ENCODE data around the gene MKX. TPM values are rescaled to one million over a fixed set of nuclear protein-coding genes. Genes with fewer than 3 reads are reported as not detected.

The MKX gene
- polyA plus RNA-seq, 2 of the 4 experiments (the other 2 are of a cell fraction): 0.03 TPM; not detected in 1

DNA sequence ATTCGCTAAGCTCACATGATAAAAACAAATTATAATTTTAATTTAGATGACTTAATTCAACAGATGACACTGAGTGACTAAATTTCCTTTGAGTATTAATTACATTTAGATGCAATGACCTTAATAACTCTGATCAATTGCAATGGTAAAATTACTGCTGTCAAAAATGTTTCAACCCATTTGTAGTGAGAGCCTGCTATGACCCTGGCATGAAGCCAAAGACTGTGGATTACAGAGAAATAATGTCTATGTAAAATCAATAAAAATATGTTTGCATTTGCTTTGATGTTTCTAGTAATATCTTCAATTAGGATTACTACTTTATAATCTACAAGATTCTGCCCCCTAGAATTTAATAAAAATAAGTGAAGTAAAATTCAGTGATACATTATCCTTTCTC is 15.6 kb downstream of the MKX start:
- POLR2A ChIA-PET: no interaction called here
- Histone ChIP-seq H3K27ac (no peak overlapping the region), H3K4me1 (no peaks in the 10 kb centered on the region), H3K4me2 (no peak overlapping the region), H3K9me3 (no peaks in the 10 kb centered on the region), H3K4me3 (no peak overlapping the region)
- 97% methylated on average over 1 of the region's 1 CpG for WGBS (ENCODE audit: missing lambda C conversion rate)
- no peak for DNase-seq (ENCODE audit: low read depth in 1 of 2, low spot score in 1 of 2)
- CTCF ChIA-PET: no interaction called here
- no peak for FAIRE-seq
- no peak for TF ChIP-seq CEBPB (IDR thresholded peaks at IDR 0.05)
- no peak for TF ChIP-seq TFCP2L1 (CRISPR knock-in tag; IDR thresholded peaks at IDR 0.05)
- TF ChIP-seq NFE2L2 (conservative IDR thresholded peaks at IDR 0.05; ENCODE audit: low read length): no peak
- TF ChIP-seq MAFK (IDR thresholded peaks at IDR 0.05; ENCODE audit: partially characterized antibody): no peak
- no peak for TF ChIP-seq JUN (IDR thresholded peaks at IDR 0.05)
- TF ChIP-seq CBX2 (IDR thresholded peaks at IDR 0.05; ENCODE audit: borderline replicate concordance, low read depth): no peak
- TF ChIP-seq ZNF302 (CRISPR knock-in tag; IDR thresholded peaks at IDR 0.05): no peak
- TF ChIP-seq CHD2 (IDR thresholded peaks at IDR 0.05; ENCODE audit: low read length, partially characterized antibody): no peak
- no peak for TF ChIP-seq MAZ (IDR thresholded peaks at IDR 0.05; ENCODE audit: borderline replicate concordance, low read depth, low read length)
- TF ChIP-seq EP300 (IDR thresholded peaks at IDR 0.05): no peak
- TF ChIP-seq, protein P1, sequence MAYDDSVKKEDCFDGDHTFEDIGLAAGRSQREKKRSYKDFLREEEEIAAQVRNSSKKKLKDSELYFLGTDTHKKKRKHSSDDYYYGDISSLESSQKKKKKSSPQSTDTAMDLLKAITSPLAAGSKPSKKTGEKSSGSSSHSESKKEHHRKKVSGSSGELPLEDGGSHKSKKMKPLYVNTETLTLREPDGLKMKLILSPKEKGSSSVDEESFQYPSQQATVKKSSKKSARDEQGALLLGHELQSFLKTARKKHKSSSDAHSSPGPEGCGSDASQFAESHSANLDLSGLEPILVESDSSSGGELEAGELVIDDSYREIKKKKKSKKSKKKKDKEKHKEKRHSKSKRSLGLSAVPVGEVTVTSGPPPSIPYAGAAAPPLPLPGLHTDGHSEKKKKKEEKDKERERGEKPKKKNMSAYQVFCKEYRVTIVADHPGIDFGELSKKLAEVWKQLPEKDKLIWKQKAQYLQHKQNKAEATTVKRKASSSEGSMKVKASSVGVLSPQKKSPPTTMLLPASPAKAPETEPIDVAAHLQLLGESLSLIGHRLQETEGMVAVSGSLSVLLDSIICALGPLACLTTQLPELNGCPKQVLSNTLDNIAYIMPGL (CRISPR knock-in tag; IDR thresholded peaks at IDR 0.05; ENCODE audit: borderline replicate concordance): no peak
- no peak for TF ChIP-seq NPAS2 (CRISPR knock-in tag; IDR thresholded peaks at IDR 0.05; ENCODE audit: borderline replicate concordance)
- no peak for TF ChIP-seq TP53 (CRISPR knock-in tag; IDR thresholded peaks at IDR 0.05)
- TF ChIP-seq SREBF2 (IDR thresholded peaks at IDR 0.05): no peak
- TF ChIP-seq RFX5 (IDR thresholded peaks at IDR 0.05): no peak
- TF ChIP-seq BCL3 (IDR thresholded peaks at IDR 0.05): no peak
- no peak for TF ChIP-seq KDM5A (IDR thresholded peaks at IDR 0.05)
- TF ChIP-seq BHLHE40 (IDR thresholded peaks at IDR 0.05; ENCODE audit: low read depth, low read length): no peak
- no peak for ATAC-seq

DNA sequence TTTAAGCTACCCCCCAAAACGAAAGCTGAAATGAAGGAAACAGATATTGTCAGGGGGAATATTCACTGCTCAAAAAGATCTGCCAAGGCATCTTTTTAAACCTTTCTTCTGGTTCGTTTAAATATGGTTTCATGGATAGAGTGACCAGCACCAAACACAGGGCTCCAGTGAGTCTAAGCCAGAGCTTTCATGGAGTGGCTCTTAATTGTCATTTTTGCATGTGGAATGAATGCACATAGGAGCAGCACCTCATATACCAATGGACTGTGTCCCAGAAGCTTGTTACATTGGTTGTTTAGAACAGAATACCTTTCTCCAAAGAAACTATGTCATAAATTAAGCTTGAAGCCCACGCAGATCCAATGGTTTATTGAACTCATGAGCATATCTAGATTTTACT is 17.3 kb downstream of the MKX start:
- Histone ChIP-seq H3K27ac (no peak overlapping the region), H3K4me2 (no peak overlapping the region), H3K9me3 (no peaks in the 10 kb centered on the region), H3K4me1 (no peaks in the 10 kb centered on the region), H3K4me3 (no peak overlapping the region)
- CTCF ChIA-PET: interaction anchor here (1.3 to 1.6 kb wide), 2 partner anchors 10 to 13 kb away, joined by 3 read pairs; no protein-coding TSS in a partner anchor
- WGBS (ENCODE audit: missing lambda C conversion rate): 3% methylated on average over 3 of the region's 3 CpGs
- POLR2A ChIA-PET: no interaction called here
- no peak for FAIRE-seq
- ATAC-seq: no peak
- no peak for TF ChIP-seq SREBF2 (IDR thresholded peaks at IDR 0.05)
- no peak for TF ChIP-seq MYC (IDR thresholded peaks at IDR 0.05; ENCODE audit: borderline replicate concordance, low read length)
- TF ChIP-seq HEYL (CRISPR knock-in tag; IDR thresholded peaks at IDR 0.05): no peak
- TF ChIP-seq HOXB13 (CRISPR knock-in tag; IDR thresholded peaks at IDR 0.05; ENCODE audit: low read depth): no peak
- TF ChIP-seq KDM1A (IDR thresholded peaks at IDR 0.05; ENCODE audit: low read depth): no peak
- TF ChIP-seq RAD21 (conservative IDR thresholded peaks at IDR 0.05 in 1 of 2, IDR thresholded peaks at IDR 0.05 in 1 of 2): no peak
- TF ChIP-seq GATA3 (IDR thresholded peaks at IDR 0.05; ENCODE audit: borderline replicate concordance): no peak
- TF ChIP-seq FOSL2 (IDR thresholded peaks at IDR 0.05): no peak
- no peak for TF ChIP-seq FOSL2 (CRISPR knock-in tag; IDR thresholded peaks at IDR 0.05)
- no peak for TF ChIP-seq FOXS1 (CRISPR knock-in tag; IDR thresholded peaks at IDR 0.05)
- TF ChIP-seq HOXB5 (CRISPR knock-in tag; IDR thresholded peaks at IDR 0.05): no peak
- no peak for TF ChIP-seq ZC3H11A (IDR thresholded peaks at IDR 0.05)
- no peak for TF ChIP-seq MAX (IDR thresholded peaks at IDR 0.05)
- no peak for TF ChIP-seq POLR2A (IDR thresholded peaks at IDR 0.05; ENCODE audit: low read length)
- DNase-seq (ENCODE audit: low read depth in 1 of 2, low spot score in 1 of 2): no peak
